Subcutaneous adipose tissue (tissue), 4 donors: ENCODE measurements around the gene SIRPA. TPM values are rescaled to one million over a fixed set of nuclear protein-coding genes. Genes with fewer than 3 reads are reported as not detected.

Experiments
- CTCF ChIP-seq: fragments of 450-650 bp; IDR thresholded peaks from one replicate; pipeline ENCODE4 v1.5.1; 2016; ENCODE audit warnings: low read depth, mild to moderate bottlenecking, control low read depth, antibody characterized with exemption, moderate library complexity
- total RNA-seq, 4 donors: library from RNA; depleted of rRNA; stranded (reverse); fragments of >200 nt; gene quantifications; one replicate each; pipeline ENCODE4 v1.1.0, GENCODE V29; 2016

Gene SIRPA
- total RNA-seq, 4 donors from 2014 or later = 35.0 to 101 (median 53.1) TPM

- no peak for TF ChIP-seq CTCF
Measured at GRCh38 chr20:1979106-1979778, 84.0 kb downstream of the SIRPA start.

GRCh38 chr20:1982686-1983085 lies 87.5 kb downstream of the SIRPA start:
- TF ChIP-seq CTCF = no peak

GRCh38 chr20:1983301-1983700 lies 88.1 kb downstream of the SIRPA start:
- TF ChIP-seq CTCF = no peak

- no peak for TF ChIP-seq CTCF
Measured at GRCh38 chr20:1987826-1988225, 92.6 kb downstream of the SIRPA start.

Other genes with a start within 250 kb of the SIRPA start
- not detected for gene SIRPG, start 237.6 kb upstream of the SIRPA start, total RNA-seq
- gene PDYN, start 98.7 kb downstream of the SIRPA start, total RNA-seq = not detected
- 10 to 100 TPM in 2 of 4 donors, 1 to 10 TPM in 2; 8.8 to 28.1 (median 11.1) TPM for gene STK35, start 206.4 kb downstream of the SIRPA start, total RNA-seq